ENCODE measurements around the gene RAB17. TPM values are rescaled to one million over a fixed set of nuclear protein-coding genes. Genes with fewer than 3 reads are reported as not detected.

Gene RAB17
- total RNA-seq, 1 donor = 0.36 TPM

DNA sequence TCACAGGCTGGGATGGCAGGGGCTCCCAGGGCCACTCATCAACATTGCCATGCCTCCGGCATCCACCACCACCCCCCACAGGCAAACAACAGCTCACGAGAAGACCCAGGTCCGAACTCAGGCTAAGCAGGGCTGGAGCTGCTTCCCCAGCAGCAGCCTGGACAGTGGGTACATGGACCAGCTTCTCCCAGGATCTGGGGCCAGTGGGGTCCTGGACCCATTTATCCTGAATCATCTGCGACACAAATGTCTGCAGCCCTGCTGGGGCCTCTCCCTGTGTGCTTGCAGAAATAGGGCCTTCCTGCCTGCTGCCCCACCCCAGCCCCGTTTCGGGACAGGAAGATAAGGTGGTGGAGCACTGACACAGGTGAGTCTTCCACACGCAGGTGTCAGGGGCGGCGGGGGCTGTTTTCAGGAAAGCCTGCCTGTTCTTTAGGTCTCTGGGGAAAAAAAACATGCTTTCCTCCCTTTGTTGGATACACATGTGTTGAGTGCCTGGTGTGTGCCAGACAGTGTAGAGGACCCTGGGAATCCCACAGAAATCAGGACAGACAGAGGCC, 19.7 kb downstream of the RAB17 start:
- no peak overlapping the region for H2AFZ ChIP-seq (ENCODE audit: low read length)
- TF ChIP-seq CTCF (IDR thresholded peaks at IDR 0.05; ENCODE audit: extremely low read depth, low read depth, low read length) = no peak
- no peak overlapping the region for H3K4me3 ChIP-seq (ENCODE audit: insufficient read depth, low read length)
- H3K79me2 ChIP-seq (ENCODE audit: insufficient read depth, low read length) = no peaks in the 10 kb centered on the region
- no peaks in the 10 kb centered on the region for H3K27me3 ChIP-seq (ENCODE audit: insufficient read depth, low read length)
- no peak overlapping the region for H3K27ac ChIP-seq (ENCODE audit: low read depth, low read length)
- H3K4me1 ChIP-seq (ENCODE audit: insufficient read depth, low read length) = peaks cover 4% of the 10 kb centered on the region
- DNase-seq (ENCODE audit: insufficient read length, low spot score, missing footprints) = peak; percentile 62
- H3K36me3 ChIP-seq (ENCODE audit: insufficient read depth, low read length) = no peaks in the 10 kb centered on the region
- H3K4me2 ChIP-seq (ENCODE audit: insufficient read depth, low read length) = no peak overlapping the region
- H3K9me3 ChIP-seq (ENCODE audit: low read depth, low read length) = no peaks in the 10 kb centered on the region
- no peaks in the 10 kb centered on the region for H4K20me1 ChIP-seq (ENCODE audit: insufficient read depth, low read length)

DNA sequence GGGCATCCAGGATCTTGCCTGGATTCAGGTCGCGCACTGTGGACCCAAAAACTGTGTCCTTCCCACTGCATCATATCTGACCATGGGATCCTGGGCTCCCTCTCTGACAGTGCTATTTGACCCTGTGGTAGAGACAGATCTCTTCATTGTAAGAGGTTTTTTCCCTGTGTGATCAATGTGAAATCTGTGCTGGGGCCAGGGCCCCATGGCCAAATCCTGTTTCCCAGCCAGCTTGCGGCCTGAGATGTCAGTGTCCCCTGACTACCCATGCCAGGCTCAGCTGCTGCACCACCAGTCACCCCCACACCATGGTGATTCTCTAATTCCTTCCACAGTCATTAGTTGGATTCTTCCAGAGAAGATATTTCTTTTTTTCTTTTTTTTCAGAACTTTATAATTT, 20.6 kb downstream of the RAB17 start:
- no peaks in the 10 kb centered on the region for H3K79me2 ChIP-seq (ENCODE audit: insufficient read depth, low read length)
- H3K36me3 ChIP-seq (ENCODE audit: insufficient read depth, low read length) = no peaks in the 10 kb centered on the region
- H3K4me3 ChIP-seq (ENCODE audit: insufficient read depth, low read length) = no peak overlapping the region
- DNase-seq (ENCODE audit: insufficient read length, low spot score, missing footprints) = peak; percentile 76
- H3K4me1 ChIP-seq (ENCODE audit: insufficient read depth, low read length) = peaks cover 4% of the 10 kb centered on the region
- no peaks in the 10 kb centered on the region for H3K9me3 ChIP-seq (ENCODE audit: low read depth, low read length)
- no peak overlapping the region for H2AFZ ChIP-seq (ENCODE audit: low read length)
- no peaks in the 10 kb centered on the region for H4K20me1 ChIP-seq (ENCODE audit: insufficient read depth, low read length)
- no peaks in the 10 kb centered on the region for H3K27me3 ChIP-seq (ENCODE audit: insufficient read depth, low read length)
- H3K4me2 ChIP-seq (ENCODE audit: insufficient read depth, low read length) = no peak overlapping the region
- H3K27ac ChIP-seq (ENCODE audit: low read depth, low read length) = no peak overlapping the region
- TF ChIP-seq CTCF (IDR thresholded peaks at IDR 0.05; ENCODE audit: extremely low read depth, low read depth, low read length) = no peak

- Histone ChIP-seq H3K9me3 (ENCODE audit: low read depth, low read length) (no peaks in the 10 kb centered on the region), H3K4me1 (ENCODE audit: insufficient read depth, low read length) (peaks cover 4% of the 10 kb centered on the region), H4K20me1 (ENCODE audit: insufficient read depth, low read length) (no peaks in the 10 kb centered on the region), H3K79me2 (ENCODE audit: insufficient read depth, low read length) (no peaks in the 10 kb centered on the region), H3K4me3 (ENCODE audit: insufficient read depth, low read length) (no peak overlapping the region), H3K4me2 (ENCODE audit: insufficient read depth, low read length) (no peak overlapping the region), H3K27me3 (ENCODE audit: insufficient read depth, low read length) (no peaks in the 10 kb centered on the region), H2AFZ (ENCODE audit: low read length) (no peak overlapping the region), H3K36me3 (ENCODE audit: insufficient read depth, low read length) (no peaks in the 10 kb centered on the region), H3K27ac (ENCODE audit: low read depth, low read length) (no peak overlapping the region)
- TF ChIP-seq CTCF (IDR thresholded peaks at IDR 0.05; ENCODE audit: extremely low read depth, low read depth, low read length) = no peak
- peak; percentile 42 for DNase-seq (ENCODE audit: insufficient read length, low spot score, missing footprints)
Measured at GRCh38 chr2:237569041-237569440, 21.5 kb downstream of the RAB17 start.

GRCh38 chr2:237568121-237568660, 22.3 kb downstream of the RAB17 start:
- no peaks in the 10 kb centered on the region for H3K79me2 ChIP-seq (ENCODE audit: insufficient read depth, low read length)
- H3K27ac ChIP-seq (ENCODE audit: low read depth, low read length) = no peak overlapping the region
- no peak overlapping the region for H3K4me3 ChIP-seq (ENCODE audit: insufficient read depth, low read length)
- DNase-seq (ENCODE audit: insufficient read length, low spot score, missing footprints) = peak; percentile 46
- H3K27me3 ChIP-seq (ENCODE audit: insufficient read depth, low read length) = peaks cover 1% of the 10 kb centered on the region
- no peaks in the 10 kb centered on the region for H3K9me3 ChIP-seq (ENCODE audit: low read depth, low read length)
- no peak overlapping the region for H2AFZ ChIP-seq (ENCODE audit: low read length)
- no peaks in the 10 kb centered on the region for H3K36me3 ChIP-seq (ENCODE audit: insufficient read depth, low read length)
- H3K4me1 ChIP-seq (ENCODE audit: insufficient read depth, low read length) = peaks cover 4% of the 10 kb centered on the region
- TF ChIP-seq CTCF (IDR thresholded peaks at IDR 0.05; ENCODE audit: extremely low read depth, low read depth, low read length) = no peak
- no peaks in the 10 kb centered on the region for H4K20me1 ChIP-seq (ENCODE audit: insufficient read depth, low read length)
- no peak overlapping the region for H3K4me2 ChIP-seq (ENCODE audit: insufficient read depth, low read length)
